Measurements from ENCODE around the gene CPZ.

Gene CPZ

DNA sequence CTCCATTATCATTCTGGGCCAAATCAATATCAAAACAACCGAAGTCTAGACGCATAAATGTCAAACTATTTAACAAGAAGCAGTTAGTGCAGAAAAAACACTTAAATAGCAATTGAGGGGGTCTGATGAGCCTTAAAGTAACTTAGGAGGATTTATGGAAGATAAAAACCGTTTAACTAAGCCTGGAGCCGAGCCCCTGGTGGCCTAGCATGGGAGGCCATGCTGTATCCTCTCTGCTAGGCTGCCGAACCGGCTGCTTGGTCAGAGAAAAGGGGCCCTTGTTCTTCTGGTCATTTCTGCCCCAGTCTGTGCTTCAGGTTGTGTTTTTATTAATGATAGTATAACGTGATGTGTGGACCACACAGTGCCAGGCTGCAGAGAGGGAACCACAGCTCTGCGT is 72.4 kb downstream of the CPZ start:
- Histone ChIP-seq H3K27me3 (ENCODE audit: control insufficient read depth, insufficient read depth, low read length, poor library complexity, severe bottlenecking) (peaks cover 3% of the 10 kb centered on the region), H3K4me3 (ENCODE audit: insufficient read depth, low read depth, low read length) (no peak overlapping the region), H3K36me3 (ENCODE audit: control insufficient read depth, insufficient read depth, low read length) (no peaks in the 10 kb centered on the region), H3K9me3 (ENCODE audit: control insufficient read depth, low read length) (no peaks in the 10 kb centered on the region), H3K4me1 (ENCODE audit: control insufficient read depth, insufficient read depth, low read length) (no peaks in the 10 kb centered on the region), H3K27ac (ENCODE audit: insufficient read depth, low read depth, low read length, poor library complexity, severe bottlenecking) (no peak overlapping the region)
- WGBS, 2 experiments, result 81 to 87% methylated on average over 8 of the region's 8 CpGs

DNA sequence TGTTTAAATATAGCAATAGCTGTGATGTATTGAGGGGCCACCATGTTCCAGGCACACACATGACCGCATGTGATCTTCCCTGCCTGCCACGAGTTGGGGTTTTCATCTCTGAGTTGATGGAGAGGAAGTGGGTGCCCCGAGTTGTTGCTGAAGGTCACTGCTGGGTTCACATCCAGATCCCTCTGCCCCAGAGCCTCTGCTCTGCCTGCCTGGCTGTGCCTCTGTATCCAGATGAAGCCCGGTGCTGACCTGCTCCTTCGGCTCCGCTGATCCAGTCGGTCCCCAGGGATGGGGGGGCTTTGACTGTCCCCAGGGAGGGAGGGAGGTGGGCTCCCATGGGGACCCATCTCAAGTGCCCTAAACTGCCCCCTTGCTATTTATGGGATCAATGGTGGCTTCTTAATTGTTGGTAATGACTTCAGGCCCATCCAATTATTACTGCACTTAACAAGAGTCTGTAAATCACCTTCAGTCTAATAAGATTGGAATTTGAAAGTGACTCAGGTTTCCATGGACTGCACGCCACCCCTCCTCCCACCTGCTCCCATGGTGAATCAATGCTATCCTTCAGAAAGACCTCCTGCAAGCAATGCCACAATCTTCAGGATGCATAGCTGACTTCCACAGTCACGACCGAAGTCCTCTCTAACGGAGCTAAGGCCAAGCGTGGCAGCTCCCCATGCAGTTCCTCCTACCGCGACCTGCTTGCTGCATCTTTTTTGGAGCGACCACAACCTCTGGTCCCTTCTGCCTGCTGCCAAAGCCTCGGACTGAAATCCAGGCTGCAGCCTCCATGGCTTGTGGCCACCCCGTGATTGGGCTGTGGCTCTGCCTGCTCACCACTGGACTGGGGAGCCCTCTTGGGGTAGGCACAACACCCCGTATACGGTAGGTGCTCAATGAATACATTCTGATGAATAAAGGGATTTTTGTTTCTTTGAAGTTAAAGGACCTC is 73.1 kb downstream of the CPZ start:
- Histone ChIP-seq H3K4me1 (ENCODE audit: control insufficient read depth, insufficient read depth, low read length) (no peaks in the 10 kb centered on the region), H3K27ac (ENCODE audit: insufficient read depth, low read depth, low read length, poor library complexity, severe bottlenecking) (no peak overlapping the region), H3K4me3 (ENCODE audit: insufficient read depth, low read depth, low read length) (no peak overlapping the region), H3K36me3 (ENCODE audit: control insufficient read depth, insufficient read depth, low read length) (no peaks in the 10 kb centered on the region), H3K9me3 (ENCODE audit: control insufficient read depth, low read length) (no peaks in the 10 kb centered on the region), H3K27me3 (ENCODE audit: control insufficient read depth, insufficient read depth, low read length, poor library complexity, severe bottlenecking) (peaks cover 5% of the 10 kb centered on the region)
- WGBS, 2 experiments, result 90 to 92% methylated on average over 19 of the region's 19 CpGs

DNA sequence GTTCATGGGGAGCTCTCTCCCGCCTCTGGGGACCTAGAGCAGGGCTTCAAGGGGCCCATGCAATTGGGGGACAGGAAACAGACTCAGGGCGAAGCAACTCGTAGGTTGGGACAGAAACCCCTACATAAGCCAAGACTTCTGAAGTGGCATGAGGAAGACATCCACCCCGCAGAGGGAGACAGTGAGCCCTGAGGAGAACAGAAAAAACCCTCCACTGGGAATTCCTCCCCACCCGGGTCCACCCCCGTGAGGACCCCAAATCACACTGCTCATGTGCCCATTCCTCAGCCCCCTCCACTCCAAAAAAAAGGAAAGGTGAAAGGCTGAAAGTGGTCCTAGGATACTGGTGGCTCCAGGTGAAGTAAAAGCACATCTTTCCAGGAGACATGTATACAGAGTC is 74.0 kb downstream of the CPZ start:
- no peak overlapping the region for H3K27ac ChIP-seq (ENCODE audit: insufficient read depth, low read depth, low read length, poor library complexity, severe bottlenecking)
- WGBS, 2 experiments, result 87 to 91% methylated on average over 6 of the region's 6 CpGs
- no peaks in the 10 kb centered on the region for H3K4me1 ChIP-seq (ENCODE audit: control insufficient read depth, insufficient read depth, low read length)
- no peak overlapping the region for H3K4me3 ChIP-seq (ENCODE audit: insufficient read depth, low read depth, low read length)
- no peaks in the 10 kb centered on the region for H3K9me3 ChIP-seq (ENCODE audit: control insufficient read depth, low read length)
- no peaks in the 10 kb centered on the region for H3K36me3 ChIP-seq (ENCODE audit: control insufficient read depth, insufficient read depth, low read length)
- peaks cover 13% of the 10 kb centered on the region for H3K27me3 ChIP-seq (ENCODE audit: control insufficient read depth, insufficient read depth, low read length, poor library complexity, severe bottlenecking)

Data from ectodermal cell (in vitro differentiated cells).